WTC11 (cell line): ENCODE data around the gene IFITM2. TPM values are rescaled to one million over a fixed set of nuclear protein-coding genes. Genes with fewer than 3 reads are reported as not detected.

Source experiments
- ATAC-seq: fragments of 200-7000 bp; cut with Tn5 transposase; 2 replicates; pipeline ENCODE4 v1.10.0; 2021; ENCODE audit warnings: mild to moderate bottlenecking, moderate library complexity
- CTCF ChIA-PET: fragments of 300-600 bp; sonication (Branson Sonifier 250); formaldehyde crosslinking; loops from one replicate; lab custom pipeline; 2021; ENCODE audit warnings: antibody characterized with exemption; lab: Charles Lee
- POLR2A ChIA-PET: fragments of 350-600 bp; sonication (Branson Sonifier 250); formaldehyde crosslinking; loops from one replicate; lab custom pipeline; 2021; ENCODE audit warnings: antibody characterized with exemption; lab: Charles Lee
- DNase-seq: peaks from one replicate; pipeline ENCODE4 v3.0.0; 2021; ENCODE audit warnings: low spot score
- H3K27ac Mint-ChIP-seq: 2 replicates; pipeline ENCODE4 v1.8.0; 2021; ENCODE audit warnings: mixed read lengths
- H3K27me3 Mint-ChIP-seq: 2 replicates; pipeline ENCODE4 v1.8.0; 2021; ENCODE audit warnings: low read depth, mild to moderate bottlenecking, moderate library complexity, mixed read lengths
- H3K36me3 Mint-ChIP-seq: 2 replicates; pipeline ENCODE4 v1.8.0; 2021; ENCODE audit warnings: mixed read lengths
- H3K4me1 Mint-ChIP-seq: 2 replicates; pipeline ENCODE4 v1.8.0; 2022; ENCODE audit warnings: mixed read lengths
- H3K4me3 Mint-ChIP-seq: 2 replicates; pipeline ENCODE4 v1.8.0; 2021; ENCODE audit warnings: mild to moderate bottlenecking, moderate library complexity, mixed read lengths
- H3K9me3 Mint-ChIP-seq: 2 replicates; pipeline ENCODE4 v1.8.0; 2021; ENCODE audit warnings: mixed read lengths
- AR ChIP-seq: fragments of 250-450 bp; sonication (Bioruptor Pico); IDR thresholded peaks from 2 replicates; pipeline ENCODE4 v1.9.0; 2021; ENCODE audit warnings: mild to moderate bottlenecking
- CREB1 ChIP-seq: sonication (generic); formaldehyde crosslinking; IDR thresholded peaks from 2 replicates; pipeline ENCODE4 v1.8.0; 2023; ENCODE audit warnings: mild to moderate bottlenecking, missing genetic modification reagents
- FOXP1 ChIP-seq: sonication (generic); formaldehyde crosslinking; IDR thresholded peaks from 2 replicates; pipeline ENCODE4 v1.8.0; 2022; ENCODE audit warnings: missing genetic modification reagents, mild to moderate bottlenecking, moderate library complexity, borderline replicate concordance
- HMGXB4 ChIP-seq: sonication (generic); formaldehyde crosslinking; IDR thresholded peaks from 2 replicates; pipeline ENCODE4 v1.8.1; 2023; ENCODE audit warnings: mild to moderate bottlenecking, moderate library complexity, missing genetic modification reagents
- KAT7 ChIP-seq: sonication (generic); formaldehyde crosslinking; IDR thresholded peaks from 2 replicates; pipeline ENCODE4 v1.8.1; 2023; ENCODE audit warnings: missing genetic modification reagents, mild to moderate bottlenecking, borderline replicate concordance
- PRDM15 ChIP-seq: sonication (generic); formaldehyde crosslinking; IDR thresholded peaks from 2 replicates; pipeline ENCODE4 v1.8.0; 2022; ENCODE audit warnings: missing genetic modification reagents
- PRRX2 ChIP-seq: fragments of 250-450 bp; sonication (Bioruptor Pico); IDR thresholded peaks from 2 replicates; pipeline ENCODE4 v1.8.0; 2021; ENCODE audit warnings: mild to moderate bottlenecking
- TEAD4 ChIP-seq: sonication (generic); formaldehyde crosslinking; IDR thresholded peaks from 2 replicates; pipeline ENCODE4 v1.8.0; 2022; ENCODE audit warnings: mild to moderate bottlenecking, missing genetic modification reagents
- ZNF219 ChIP-seq: sonication (generic); formaldehyde crosslinking; IDR thresholded peaks from 2 replicates; pipeline ENCODE4 v1.8.0; 2023; ENCODE audit warnings: missing genetic modification reagents, mild to moderate bottlenecking, borderline replicate concordance
- ZNF263 ChIP-seq: sonication (generic); formaldehyde crosslinking; IDR thresholded peaks from 2 replicates; pipeline ENCODE4 v1.8.1; 2022; ENCODE audit warnings: low read depth, mild to moderate bottlenecking, moderate library complexity, missing genetic modification reagents
- ZNF281 ChIP-seq: sonication (generic); formaldehyde crosslinking; IDR thresholded peaks from 2 replicates; pipeline ENCODE4 v1.8.0; 2023; ENCODE audit warnings: mild to moderate bottlenecking, missing genetic modification reagents
- ZNF317 ChIP-seq: sonication (generic); formaldehyde crosslinking; IDR thresholded peaks from 2 replicates; pipeline ENCODE4 v1.8.1; 2023; ENCODE audit warnings: low read depth, mild to moderate bottlenecking, moderate library complexity, missing genetic modification reagents, borderline replicate concordance
- ZNF425 ChIP-seq: fragments of 250-450 bp; sonication (Bioruptor Pico); conservative IDR thresholded peaks from 2 replicates; pipeline ENCODE4 v1.9.0; 2021; ENCODE audit warnings: mild to moderate bottlenecking
- total RNA-seq: library from RNA; stranded (reverse); gene quantifications from 3 replicates; pipeline ENCODE4 v1.2.3, GENCODE V29; 2021
- TF ChIP-seq, protein P1 (sequence below): sonication (generic); formaldehyde crosslinking; IDR thresholded peaks from 2 replicates; pipeline ENCODE4 v1.8.0; 2022; ENCODE audit warnings: mild to moderate bottlenecking, missing genetic modification reagents

Gene IFITM2
- total RNA-seq, 1 experiment from 2014 or later = 436 TPM

- no peak for TF ChIP-seq FOXP1
- no peak for TF ChIP-seq TEAD4 (CRISPR knock-in tag)
- TF ChIP-seq KAT7 (CRISPR knock-in tag) = no peak
- no peak for TF ChIP-seq ZNF281
- no peak for TF ChIP-seq ZNF263 (CRISPR knock-in tag)
- TF ChIP-seq, protein P1, sequence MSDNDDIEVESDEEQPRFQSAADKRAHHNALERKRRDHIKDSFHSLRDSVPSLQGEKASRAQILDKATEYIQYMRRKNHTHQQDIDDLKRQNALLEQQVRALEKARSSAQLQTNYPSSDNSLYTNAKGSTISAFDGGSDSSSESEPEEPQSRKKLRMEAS = no peak
- TF ChIP-seq ZNF317 (CRISPR knock-in tag) = no peak
- TF ChIP-seq PRRX2 (CRISPR knock-in tag) = no peak
- no peak for TF ChIP-seq ZNF425 (CRISPR knock-in tag)
- no peak for TF ChIP-seq ZNF219 (CRISPR knock-in tag)
- TF ChIP-seq CREB1 = no peak
- no peak for TF ChIP-seq PRDM15 (CRISPR knock-in tag)
- no peak for TF ChIP-seq AR (CRISPR knock-in tag)
- TF ChIP-seq HMGXB4 (CRISPR knock-in tag) = no peak
- H3K27ac Mint-ChIP-seq = no peak overlapping the region
- H3K4me1 Mint-ChIP-seq = peaks cover 36% of the 10 kb centered on the region
- ChIA-PET CTCF (interaction anchor here (1.0 to 1.1 kb wide), 2 partner anchors 21 to 46 kb away, joined by 3 to 5 read pairs; no protein-coding TSS in a partner anchor), POLR2A (interaction anchor here (0.6 to 1.2 kb wide), 2 partner anchors 12 to 85 kb away, joined by 3 to 4 read pairs; no protein-coding TSS in a partner anchor)
- DNase-seq (no peak), ATAC-seq (no peak)
- peaks cover under 1% of the 10 kb centered on the region; the same call in 1 of the 2 replicates for H3K27me3 Mint-ChIP-seq
- peaks cover 9% of the 10 kb centered on the region for H3K9me3 Mint-ChIP-seq
- no peak overlapping the region for H3K4me3 Mint-ChIP-seq
- H3K36me3 Mint-ChIP-seq = 0 out of 2 replicates have a peak, but pooled peaks cover 3% of the 10 kb centered on the region
These were observed 36.3 kb upstream of the IFITM2 start for GRCh38 chr11:271319-271715.
